Activated T-cell treated with anti-CD3 and anti-CD28 coated beads for 1 hour (primary cell): Measurements from ENCODE around the gene FGD4.

Source experiments
- DNase-seq: peaks from one replicate; pipeline ENCODE4 v3.0.0-alpha.2; 2020; ENCODE audit warnings: low read depth

FGD4 gene

DNA sequence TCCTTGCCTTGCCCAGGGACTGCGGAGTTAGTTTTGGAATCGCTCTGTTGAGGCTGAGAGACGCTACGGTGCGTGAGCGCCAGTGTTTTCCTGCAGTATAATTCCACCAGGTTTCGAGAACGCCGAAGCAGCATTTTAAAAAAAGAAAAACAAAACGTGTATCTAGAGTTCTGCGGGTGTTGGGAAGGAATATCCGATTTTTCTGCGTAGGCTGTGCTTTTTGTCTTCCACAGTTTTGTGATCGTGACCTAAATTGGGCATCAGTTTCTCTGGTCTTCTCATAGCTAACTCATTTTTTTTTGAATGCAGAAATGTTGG lies 280.5 kb downstream of the FGD4 start:
- no peak for DNase-seq

- DNase-seq, result no peak
These were observed 281.4 kb downstream of the FGD4 start for GRCh38 chr12:32680787-32681186.

- DNase-seq, result no peak
These were observed 281.9 kb downstream of the FGD4 start for GRCh38 chr12:32681272-32681671.

DNA sequence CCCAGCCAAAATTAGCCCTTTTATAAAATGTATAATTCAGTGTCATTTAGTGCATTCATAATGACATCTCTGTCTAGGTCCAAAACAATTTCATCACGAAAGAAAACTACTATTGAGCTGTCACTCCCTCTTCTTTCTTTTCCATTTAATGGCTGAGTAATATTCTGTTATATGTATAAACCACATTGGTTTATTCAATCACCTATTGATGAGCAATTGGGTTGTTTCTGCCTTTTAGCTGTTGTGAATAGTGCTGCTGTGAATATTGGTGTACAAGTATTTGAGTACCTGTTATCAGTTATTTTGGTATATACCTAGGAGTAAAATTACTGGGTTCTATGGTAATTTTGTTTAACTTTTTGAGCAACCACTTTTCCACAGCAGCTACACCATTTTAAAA lies 287.0 kb downstream of the FGD4 start:
- DNase-seq, result no peak

GRCh38 chr12:32688786-32689185 lies 289.4 kb downstream of the FGD4 start:
- DNase-seq, result no peak

DNA sequence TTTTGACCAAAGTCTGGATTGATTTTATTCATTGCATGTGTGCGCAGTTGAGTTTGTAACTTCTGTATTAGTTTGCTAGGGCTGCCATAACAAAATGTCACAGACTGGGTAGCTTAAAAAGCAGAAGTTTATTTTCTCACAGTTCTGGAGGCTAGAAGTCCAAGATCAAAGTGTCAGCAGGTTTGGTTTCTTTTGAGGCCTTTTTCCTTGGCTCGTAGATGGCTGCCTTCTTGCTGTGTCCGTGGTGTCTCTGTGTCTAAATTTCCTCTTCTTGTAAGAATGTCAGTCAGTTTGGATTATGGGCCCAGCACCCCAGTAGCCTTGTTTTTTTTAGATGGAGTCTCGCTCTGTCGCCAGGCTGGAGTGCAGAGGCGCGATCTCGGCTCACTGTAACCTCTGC lies 291.6 kb downstream of the FGD4 start:
- no peak for DNase-seq

- DNase-seq, result no peak
These were observed 293.0 kb downstream of the FGD4 start for GRCh38 chr12:32692358-32692757.

GRCh38 chr12:32693036-32693435 lies 293.7 kb downstream of the FGD4 start:
- no peak for DNase-seq
